ENCODE data around the gene SLC2A6.
"Not testable (repeated sequence)": the region's sequence is repeated elsewhere in the genome, so short reads cannot be mapped to it uniquely, and the experiment has no call there.

The SLC2A6 gene

GRCh38 chr9:133459476-133460404 lies 19.2 kb downstream of the SLC2A6 start, which contains the start of gene CACFD1:
CACFD1 (plus strand) TSS chr9:133459978; CDS start chr9:133460067, 89 bp downstream.
- peak; percentile 93 for DNase-seq

- peak in 1 of 2 donors; percentile 32 for DNase-seq
These were observed 20.1 kb downstream of the SLC2A6 start for GRCh38 chr9:133458643-133459312.

GRCh38 chr9:133457748-133458147 lies 21.2 kb downstream of the SLC2A6 start:
- DNase-seq, result no peak

GRCh38 chr9:133457233-133457632 lies 21.7 kb downstream of the SLC2A6 start:
- DNase-seq, result no peak

GRCh38 chr9:133456409-133456808 lies 22.5 kb downstream of the SLC2A6 start:
- DNase-seq, result no peak

- DNase-seq, result no peak
These were observed 23.0 kb downstream of the SLC2A6 start for GRCh38 chr9:133455936-133456335.

GRCh38 chr9:133454943-133455673 lies 23.8 kb downstream of the SLC2A6 start:
- no peak for DNase-seq

GRCh38 chr9:133454325-133454724 lies 24.6 kb downstream of the SLC2A6 start:
- no peak for DNase-seq

GRCh38 chr9:133453651-133454050 lies 25.2 kb downstream of the SLC2A6 start:
- no peak for DNase-seq

GRCh38 chr9:133452562-133452961 lies 26.3 kb downstream of the SLC2A6 start:
- no peak for DNase-seq

- not testable (repeated sequence) for DNase-seq
These were observed 27.0 kb downstream of the SLC2A6 start for GRCh38 chr9:133451865-133452264.

GRCh38 chr9:133449760-133450159 lies 29.1 kb downstream of the SLC2A6 start:
- no peak for DNase-seq

- DNase-seq, result no peak
These were observed 30.4 kb downstream of the SLC2A6 start for GRCh38 chr9:133448487-133448972.

GRCh38 chr9:133445293-133445969 lies 33.5 kb downstream of the SLC2A6 start:
- no peak for DNase-seq

GRCh38 chr9:133443982-133444381 lies 34.9 kb downstream of the SLC2A6 start:
- DNase-seq, result no peak

- no peak for DNase-seq
These were observed 35.7 kb downstream of the SLC2A6 start for GRCh38 chr9:133443248-133443647.

GRCh38 chr9:133441571-133441970 lies 37.3 kb downstream of the SLC2A6 start:
- no peak for DNase-seq

- peak in 1 of 2 donors; percentile 75 for DNase-seq
These were observed 38.0 kb downstream of the SLC2A6 start for GRCh38 chr9:133440874-133441273.

- DNase-seq, result no peak
These were observed 39.6 kb downstream of the SLC2A6 start for GRCh38 chr9:133439337-133439736.

- DNase-seq, result no peak
These were observed 41.0 kb downstream of the SLC2A6 start for GRCh38 chr9:133437753-133438531.

GRCh38 chr9:133436681-133437080 lies 42.2 kb downstream of the SLC2A6 start:
- no peak for DNase-seq
